Subcutaneous adipose tissue (tissue), 4 donors: Measurements from ENCODE around the gene SLC27A6. TPM values are rescaled to one million over a fixed set of nuclear protein-coding genes. Genes with fewer than 3 reads are reported as not detected.

ENCODE experiments used
- total RNA-seq, 4 donors: library from RNA; depleted of rRNA; stranded (reverse); fragments of >200 nt; gene quantifications; one replicate each; pipeline ENCODE4 v1.1.0, GENCODE V29; 2016
- TF ChIP-seq, protein P1 (sequence below): fragments of 450-650 bp; IDR thresholded peaks from one replicate; pipeline ENCODE4 v1.5.1; 2016; ENCODE audit warnings: low read depth, mild to moderate bottlenecking, control low read depth, antibody characterized with exemption, moderate library complexity

SLC27A6 gene
- total RNA-seq, 4 donors from 2014 or later: 0.44 to 0.51 TPM; not detected in 2

GRCh38 chr5:128949847-128950546 lies 15.3 kb upstream of the SLC27A6 start:
- TF ChIP-seq, protein P1, sequence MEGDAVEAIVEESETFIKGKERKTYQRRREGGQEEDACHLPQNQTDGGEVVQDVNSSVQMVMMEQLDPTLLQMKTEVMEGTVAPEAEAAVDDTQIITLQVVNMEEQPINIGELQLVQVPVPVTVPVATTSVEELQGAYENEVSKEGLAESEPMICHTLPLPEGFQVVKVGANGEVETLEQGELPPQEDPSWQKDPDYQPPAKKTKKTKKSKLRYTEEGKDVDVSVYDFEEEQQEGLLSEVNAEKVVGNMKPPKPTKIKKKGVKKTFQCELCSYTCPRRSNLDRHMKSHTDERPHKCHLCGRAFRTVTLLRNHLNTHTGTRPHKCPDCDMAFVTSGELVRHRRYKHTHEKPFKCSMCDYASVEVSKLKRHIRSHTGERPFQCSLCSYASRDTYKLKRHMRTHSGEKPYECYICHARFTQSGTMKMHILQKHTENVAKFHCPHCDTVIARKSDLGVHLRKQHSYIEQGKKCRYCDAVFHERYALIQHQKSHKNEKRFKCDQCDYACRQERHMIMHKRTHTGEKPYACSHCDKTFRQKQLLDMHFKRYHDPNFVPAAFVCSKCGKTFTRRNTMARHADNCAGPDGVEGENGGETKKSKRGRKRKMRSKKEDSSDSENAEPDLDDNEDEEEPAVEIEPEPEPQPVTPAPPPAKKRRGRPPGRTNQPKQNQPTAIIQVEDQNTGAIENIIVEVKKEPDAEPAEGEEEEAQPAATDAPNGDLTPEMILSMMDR: no peak

- TF ChIP-seq, protein P1: no peak
Measured at GRCh38 chr5:128956164-128956563, 9.1 kb upstream of the SLC27A6 start.

GRCh38 chr5:128962211-128962610 lies 3.1 kb upstream of the SLC27A6 start:
- TF ChIP-seq, protein P1: no peak

DNA sequence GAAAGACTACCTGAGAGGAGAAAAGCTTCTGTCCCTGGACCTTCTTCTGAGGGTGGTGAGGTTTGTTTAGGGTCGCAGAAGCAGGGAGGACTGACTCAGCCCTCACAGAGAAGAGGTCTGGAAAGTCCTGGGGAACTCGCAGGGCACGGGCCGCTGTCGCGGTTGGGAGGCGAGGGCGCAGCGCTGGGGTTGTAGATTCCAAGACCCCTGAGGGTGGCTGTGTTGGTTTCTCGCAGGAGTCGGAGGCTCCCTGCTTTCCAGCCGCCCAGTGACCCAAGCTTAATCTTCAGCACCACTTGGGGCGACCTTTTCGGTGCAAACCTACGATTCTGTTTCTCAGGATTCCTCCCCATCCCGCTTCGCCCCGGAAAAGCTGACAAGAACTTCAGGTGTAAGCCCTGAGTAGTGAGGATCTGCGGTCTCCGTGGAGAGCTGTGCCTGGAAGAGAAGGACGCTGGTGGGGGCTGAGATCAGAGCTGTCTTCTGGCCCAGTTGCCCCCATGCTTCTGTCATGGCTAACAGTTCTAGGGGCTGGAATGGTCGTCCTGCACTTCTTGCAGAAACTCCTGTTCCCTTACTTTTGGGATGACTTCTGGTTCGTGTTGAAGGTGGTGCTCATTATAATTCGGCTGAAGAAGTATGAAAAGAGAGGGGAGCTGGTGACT lies 482 bp downstream of the SLC27A6 start:
- TF ChIP-seq, protein P1: no peak

GRCh38 chr5:128966375-128966774 lies 1.1 kb downstream of the SLC27A6 start:
- TF ChIP-seq, protein P1: no peak

GRCh38 chr5:128966846-128967245 lies 1.6 kb downstream of the SLC27A6 start:
- TF ChIP-seq, protein P1: no peak

DNA sequence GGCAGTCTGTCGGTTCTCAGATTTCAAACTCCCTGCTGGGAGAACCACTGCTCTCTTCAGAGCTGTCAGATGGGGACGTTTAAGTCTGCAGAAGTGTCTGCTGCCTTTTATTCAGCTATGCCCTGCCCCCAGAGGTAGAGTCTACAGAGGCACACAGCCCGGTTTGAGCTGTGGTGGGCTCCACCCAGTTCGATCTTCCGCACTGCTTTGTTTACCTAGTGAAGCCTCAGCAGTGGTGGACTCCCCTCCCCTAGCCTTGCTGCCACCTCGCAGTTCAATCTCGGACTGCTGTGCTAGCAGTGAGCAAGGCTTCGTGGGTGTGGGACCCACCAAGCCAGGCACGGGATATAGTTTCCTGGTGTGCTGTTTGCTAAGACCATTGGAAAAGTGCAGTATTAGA lies 8.0 kb downstream of the SLC27A6 start:
- TF ChIP-seq, protein P1: no peak
